ENCODE measurements around the gene CDH4. TPM values are rescaled to one million over a fixed set of nuclear protein-coding genes. Genes with fewer than 3 reads are reported as not detected.
"Not testable (repeated sequence)": the region's sequence is repeated elsewhere in the genome, so short reads cannot be mapped to it uniquely, and the experiment has no call there.

CDH4 gene
- total RNA-seq, 1 experiment from 2014 or later = 3.9 TPM

GRCh38 chr20:61476956-61477355, 224.9 kb downstream of the CDH4 start:
- no peak for DNase-seq
- Histone ChIP-seq H3K36me3 (replicated peaks; ENCODE audit: control insufficient read depth, insufficient read depth, low read length) (no peaks in the 10 kb centered on the region), H3K27me3 (ENCODE audit: control insufficient read depth, insufficient read depth, low read length) (no peaks in the 10 kb centered on the region), H3K4me3 (ENCODE audit: insufficient read depth, low read depth, low read length) (no peak overlapping the region)

- no peaks in the 10 kb centered on the region for H3K36me3 ChIP-seq (replicated peaks; ENCODE audit: control insufficient read depth, insufficient read depth, low read length)
- no peaks in the 10 kb centered on the region for H3K27me3 ChIP-seq (ENCODE audit: control insufficient read depth, insufficient read depth, low read length)
- DNase-seq = no peak
- no peak overlapping the region for H3K4me3 ChIP-seq (ENCODE audit: insufficient read depth, low read depth, low read length)
These were observed 225.4 kb downstream of the CDH4 start for GRCh38 chr20:61477451-61477861.

GRCh38 chr20:61478094-61478493, 226.0 kb downstream of the CDH4 start:
- no peak overlapping the region for H3K4me3 ChIP-seq (ENCODE audit: insufficient read depth, low read depth, low read length)
- H3K27me3 ChIP-seq (ENCODE audit: control insufficient read depth, insufficient read depth, low read length) = no peaks in the 10 kb centered on the region
- no peaks in the 10 kb centered on the region for H3K36me3 ChIP-seq (replicated peaks; ENCODE audit: control insufficient read depth, insufficient read depth, low read length)
- DNase-seq = no peak

GRCh38 chr20:61478611-61479305, 226.7 kb downstream of the CDH4 start:
- Histone ChIP-seq H3K36me3 (replicated peaks; ENCODE audit: control insufficient read depth, insufficient read depth, low read length) (no peaks in the 10 kb centered on the region), H3K27me3 (ENCODE audit: control insufficient read depth, insufficient read depth, low read length) (no peaks in the 10 kb centered on the region; the same call in 1 of the 2 replicates), H3K4me3 (ENCODE audit: insufficient read depth, low read depth, low read length) (no peak overlapping the region)
- no peak for DNase-seq

- not testable (repeated sequence) for DNase-seq; H3K27me3 ChIP-seq (ENCODE audit: control insufficient read depth, insufficient read depth, low read length); H3K36me3 ChIP-seq (replicated peaks; ENCODE audit: control insufficient read depth, insufficient read depth, low read length); H3K4me3 ChIP-seq (ENCODE audit: insufficient read depth, low read depth, low read length)
These were observed 227.4 kb downstream of the CDH4 start for GRCh38 chr20:61479433-61479832.

GRCh38 chr20:61480158-61480825, 228.2 kb downstream of the CDH4 start:
- peak; percentile 80 for DNase-seq
- no peak overlapping the region for H3K4me3 ChIP-seq (ENCODE audit: insufficient read depth, low read depth, low read length)

GRCh38 chr20:61482056-61482887, 230.2 kb downstream of the CDH4 start:
- no peaks in the 10 kb centered on the region; the same call in 1 of the 2 replicates for H3K27me3 ChIP-seq (ENCODE audit: control insufficient read depth, insufficient read depth, low read length)
- H3K36me3 ChIP-seq (replicated peaks; ENCODE audit: control insufficient read depth, insufficient read depth, low read length) = no peaks in the 10 kb centered on the region
- no peak overlapping the region for H3K4me3 ChIP-seq (ENCODE audit: insufficient read depth, low read depth, low read length)
- no peak for DNase-seq

More at GRCh38 chr20:61480158-61480825, 228.2 kb downstream of the CDH4 start:
- no peaks in the 10 kb centered on the region; the same call in 1 of the 2 replicates for H3K27me3 ChIP-seq (ENCODE audit: control insufficient read depth, insufficient read depth, low read length)
- no peaks in the 10 kb centered on the region for H3K36me3 ChIP-seq (replicated peaks; ENCODE audit: control insufficient read depth, insufficient read depth, low read length)

GRCh38 chr20:61482901-61483300, 230.8 kb downstream of the CDH4 start:
- Histone ChIP-seq H3K4me3 (ENCODE audit: insufficient read depth, low read depth, low read length) (no peak overlapping the region), H3K27me3 (ENCODE audit: control insufficient read depth, insufficient read depth, low read length) (no peaks in the 10 kb centered on the region; the same call in 1 of the 2 replicates), H3K36me3 (replicated peaks; ENCODE audit: control insufficient read depth, insufficient read depth, low read length) (no peaks in the 10 kb centered on the region)
- no peak for DNase-seq

GRCh38 chr20:61483336-61484067, 231.4 kb downstream of the CDH4 start:
- Histone ChIP-seq H3K27me3 (ENCODE audit: control insufficient read depth, insufficient read depth, low read length) (no peaks in the 10 kb centered on the region; the same call in 1 of the 2 replicates), H3K36me3 (replicated peaks; ENCODE audit: control insufficient read depth, insufficient read depth, low read length) (no peaks in the 10 kb centered on the region), H3K4me3 (ENCODE audit: insufficient read depth, low read depth, low read length) (no peak overlapping the region)
- no peak for DNase-seq

- no peaks in the 10 kb centered on the region; the same call in 1 of the 2 replicates for H3K27me3 ChIP-seq (ENCODE audit: control insufficient read depth, insufficient read depth, low read length)
- no peak overlapping the region for H3K4me3 ChIP-seq (ENCODE audit: insufficient read depth, low read depth, low read length)
- no peaks in the 10 kb centered on the region for H3K36me3 ChIP-seq (replicated peaks; ENCODE audit: control insufficient read depth, insufficient read depth, low read length)
- no peak for DNase-seq
These were observed 234.1 kb downstream of the CDH4 start for GRCh38 chr20:61486198-61486597.

GRCh38 chr20:61487346-61487996, 235.4 kb downstream of the CDH4 start:
- Histone ChIP-seq H3K36me3 (replicated peaks; ENCODE audit: control insufficient read depth, insufficient read depth, low read length) (no peaks in the 10 kb centered on the region), H3K27me3 (ENCODE audit: control insufficient read depth, insufficient read depth, low read length) (no peaks in the 10 kb centered on the region; the same call in 1 of the 2 replicates), H3K4me3 (ENCODE audit: insufficient read depth, low read depth, low read length) (no peak overlapping the region)
- no peak for DNase-seq

GRCh38 chr20:61487997-61488371, 235.9 kb downstream of the CDH4 start:
- H3K36me3 ChIP-seq (replicated peaks; ENCODE audit: control insufficient read depth, insufficient read depth, low read length) = no peaks in the 10 kb centered on the region
- no peak overlapping the region for H3K4me3 ChIP-seq (ENCODE audit: insufficient read depth, low read depth, low read length)
- H3K27me3 ChIP-seq (ENCODE audit: control insufficient read depth, insufficient read depth, low read length) = no peaks in the 10 kb centered on the region; the same call in 1 of the 2 replicates
- no peak for DNase-seq

GRCh38 chr20:61490721-61491120, 238.7 kb downstream of the CDH4 start:
- H3K27me3 ChIP-seq (ENCODE audit: control insufficient read depth, insufficient read depth, low read length) = no peaks in the 10 kb centered on the region
- DNase-seq = no peak
- H3K36me3 ChIP-seq (replicated peaks; ENCODE audit: control insufficient read depth, insufficient read depth, low read length) = no peaks in the 10 kb centered on the region
- no peak overlapping the region for H3K4me3 ChIP-seq (ENCODE audit: insufficient read depth, low read depth, low read length)

GRCh38 chr20:61492065-61492464, 240.0 kb downstream of the CDH4 start:
- Histone ChIP-seq H3K4me3 (ENCODE audit: insufficient read depth, low read depth, low read length) (no peak overlapping the region), H3K27me3 (ENCODE audit: control insufficient read depth, insufficient read depth, low read length) (no peaks in the 10 kb centered on the region), H3K36me3 (replicated peaks; ENCODE audit: control insufficient read depth, insufficient read depth, low read length) (no peaks in the 10 kb centered on the region)
- no peak for DNase-seq
